Activated B cell treated with CpG ODN at 0.5 μM for 24 hours (primary cell): ENCODE data around the gene C22orf31. TPM values are rescaled to one million over a fixed set of nuclear protein-coding genes. Genes with fewer than 3 reads are reported as not detected.

ENCODE experiments used
- ATAC-seq: fragments of 200-7000 bp; cut with Tn5 transposase; one replicate; pipeline ENCODE4 v1.10.0; 2021; ENCODE audit warnings: low read depth, mild to moderate bottlenecking, moderate library complexity
- CTCF ChIA-PET: fragments of 350-600 bp; sonication (Branson Sonifier 250); formaldehyde crosslinking; loops from one replicate; lab custom pipeline; 2021; ENCODE audit warnings: antibody characterized with exemption; lab: Charles Lee
- POLR2A ChIA-PET: fragments of 350-600 bp; sonication (Branson Sonifier 250); formaldehyde crosslinking; loops from one replicate; lab custom pipeline; 2021; ENCODE audit warnings: antibody characterized with exemption; lab: Charles Lee
- DNase-seq: peaks from one replicate; pipeline ENCODE4 v3.0.0; 2022
- H3K27ac Mint-ChIP-seq: one replicate; pipeline ENCODE4 v1.8.0; 2020; ENCODE audit warnings: mixed read lengths
- H3K27me3 Mint-ChIP-seq: one replicate; pipeline ENCODE4 v1.8.0; 2021; ENCODE audit warnings: mixed read lengths
- H3K36me3 Mint-ChIP-seq: one replicate; pipeline ENCODE4 v1.8.0; 2021; ENCODE audit warnings: low read depth, mixed read lengths
- H3K4me1 Mint-ChIP-seq: one replicate; pipeline ENCODE4 v1.8.0; 2021; ENCODE audit warnings: mixed read lengths
- H3K4me3 Mint-ChIP-seq: one replicate; pipeline ENCODE4 v1.8.0; 2020; ENCODE audit warnings: mild to moderate bottlenecking, mixed read lengths
- H3K9me3 Mint-ChIP-seq: one replicate; pipeline ENCODE4 v1.8.0; 2020; ENCODE audit warnings: mixed read lengths
- CTCF ChIP-seq: fragments of 200-600 bp; IDR thresholded peaks from one replicate; pipeline ENCODE4 v1.8.0; 2022; ENCODE audit warnings: antibody characterized with exemption, mild to moderate bottlenecking
- intact Hi-C: fragments of 100-400 bp; cut with micrococcal nuclease; formaldehyde crosslinking; loops from one replicate; pipeline ENCODE4 v1.15.1; 2024
- total RNA-seq: library from RNA; stranded (reverse); gene quantifications from 2 replicates; pipeline ENCODE4 v1.2.3, GENCODE V29; 2022

C22orf31 gene
- total RNA-seq = not detected in 2 replicates

- H3K9me3 Mint-ChIP-seq = no peaks in the 10 kb centered on the region
- ChIA-PET POLR2A (no interaction called here), CTCF (interaction anchor here (0.6 kb wide), 1 partner anchor 184 kb away, joined by 3 read pairs; no protein-coding TSS in a partner anchor)
- DNase-seq (no peak), ATAC-seq (no peak)
- H3K4me1 Mint-ChIP-seq = peaks cover 7% of the 10 kb centered on the region
- H3K36me3 Mint-ChIP-seq = no peaks in the 10 kb centered on the region
- no peak within 1 kb of the TSS for H3K4me3 Mint-ChIP-seq
- TF ChIP-seq CTCF = no peak
- intact Hi-C loops = no loop called here
- no peak within 1 kb of the TSS for H3K27ac Mint-ChIP-seq
- H3K27me3 Mint-ChIP-seq = peaks cover 39% of the 10 kb centered on the region
Measured at GRCh38 chr22:29061773-29062172, at the start of gene C22orf31. C22orf31 (minus strand) TSS chr22:29061831; CDS start chr22:29061792, 39 bp downstream.

- CTCF ChIA-PET = interaction anchor here (1.5 to 2.3 kb wide), 2 partner anchors 15 to 135 kb away, joined by 3 to 11 read pairs; no protein-coding TSS in a partner anchor
- Mint-ChIP-seq H3K4me3 (no peak overlapping the region), H3K27ac (no peak overlapping the region), H3K36me3 (no peaks in the 10 kb centered on the region), H3K4me1 (no peaks in the 10 kb centered on the region), H3K27me3 (peaks cover 34% of the 10 kb centered on the region), H3K9me3 (no peaks in the 10 kb centered on the region)
- ATAC-seq (no peak), DNase-seq (no peak)
- POLR2A ChIA-PET = no interaction called here
- intact Hi-C loops = no loop called here
- TF ChIP-seq CTCF = no peak
Measured at GRCh38 chr22:29110946-29111345, 49.3 kb upstream of the C22orf31 start.

- Mint-ChIP-seq H3K4me1 (no peaks in the 10 kb centered on the region), H3K36me3 (no peaks in the 10 kb centered on the region), H3K4me3 (no peak overlapping the region), H3K27ac (no peak overlapping the region), H3K9me3 (no peaks in the 10 kb centered on the region), H3K27me3 (peaks cover 31% of the 10 kb centered on the region)
- ChIA-PET CTCF (interaction anchor here (1.5 kb wide), 1 partner anchor 14 kb away, joined by 3 read pairs; no protein-coding TSS in a partner anchor), POLR2A (no interaction called here)
- DNase-seq (no peak), ATAC-seq (no peak)
- intact Hi-C loops = no loop called here
- no peak for TF ChIP-seq CTCF
Measured at GRCh38 chr22:29109822-29110221, 48.2 kb upstream of the C22orf31 start.

- DNase-seq = no peak
- CTCF ChIA-PET = no interaction called here
Measured at GRCh38 chr22:29108137-29108536, 46.5 kb upstream of the C22orf31 start.

GRCh38 chr22:29106839-29107238, 45.2 kb upstream of the C22orf31 start:
- no peak for DNase-seq
- no peak for ATAC-seq
- Mint-ChIP-seq H3K36me3 (no peaks in the 10 kb centered on the region), H3K27me3 (peaks cover 21% of the 10 kb centered on the region), H3K4me1 (no peaks in the 10 kb centered on the region), H3K4me3 (no peak overlapping the region), H3K27ac (no peak overlapping the region), H3K9me3 (no peaks in the 10 kb centered on the region)
- ChIA-PET POLR2A (interaction anchor here (0.7 kb wide), 1 partner anchor 13 kb away, joined by 8 read pairs; no protein-coding TSS in a partner anchor), CTCF (no interaction called here)
- no peak for TF ChIP-seq CTCF
- intact Hi-C loops = no loop called here

More at GRCh38 chr22:29108137-29108536, 46.5 kb upstream of the C22orf31 start:
- no peak overlapping the region for H3K4me3 Mint-ChIP-seq
- intact Hi-C loops = no loop called here
- no peak for ATAC-seq
- POLR2A ChIA-PET = no interaction called here
- no peaks in the 10 kb centered on the region for H3K9me3 Mint-ChIP-seq
- peaks cover 23% of the 10 kb centered on the region for H3K27me3 Mint-ChIP-seq
- TF ChIP-seq CTCF = no peak
- no peaks in the 10 kb centered on the region for H3K36me3 Mint-ChIP-seq
- H3K27ac Mint-ChIP-seq = no peak overlapping the region
- no peaks in the 10 kb centered on the region for H3K4me1 Mint-ChIP-seq
